DOHH2 (cell line): ENCODE data around the gene SLC1A3.

Experiments used
- H3F3A ChIP-seq: fragments of 200-600 bp; sonication (generic), shearing (Covaris generic); 2 replicates; pipeline ENCODE4 v1.6.0; 2016; ENCODE audit warnings: antibody characterized with exemption, mild to moderate bottlenecking; ENCODE audit not compliant: control insufficient read depth, insufficient read depth
- H3K27ac ChIP-seq: fragments of 200-600 bp; sonication (generic); 2 replicates; pipeline ENCODE4 v1.5.1; 2014; ENCODE audit warnings: low read depth, mild to moderate bottlenecking, low read length, moderate library complexity
- H3K27me3 ChIP-seq: fragments of 200-600 bp; sonication (generic); 2 replicates; pipeline ENCODE4 v1.6.1; 2014; ENCODE audit warnings: mild to moderate bottlenecking, low read length, mixed read lengths; ENCODE audit not compliant: control insufficient read depth
- H3K36me3 ChIP-seq: fragments of 200-600 bp; sonication (generic); 2 replicates; pipeline ENCODE4 v1.6.1; 2014; ENCODE audit warnings: mild to moderate bottlenecking, low read length, moderate library complexity, mixed read lengths; ENCODE audit not compliant: control insufficient read depth
- H3K4me1 ChIP-seq: fragments of 200-600 bp; sonication (generic); 2 replicates; pipeline ENCODE4 v1.6.1; 2014; ENCODE audit warnings: mild to moderate bottlenecking, low read length, mixed read lengths; ENCODE audit not compliant: control insufficient read depth
- H3K4me2 ChIP-seq: fragments of 200-600 bp; sonication (generic); 2 replicates; pipeline ENCODE4 v1.6.0; 2014; ENCODE audit warnings: mild to moderate bottlenecking, low read length, moderate library complexity
- H3K4me3 ChIP-seq: fragments of 200-600 bp; sonication (generic); 2 replicates; pipeline ENCODE4 v1.5.1; 2014; ENCODE audit warnings: mild to moderate bottlenecking, low read length, mixed read lengths
- H3K79me2 ChIP-seq: fragments of 200-600 bp; sonication (generic); 2 replicates; pipeline ENCODE4 v1.6.1; 2014; ENCODE audit warnings: mild to moderate bottlenecking, low read length, mixed read lengths; ENCODE audit not compliant: control insufficient read depth
- H3K9me2 ChIP-seq: fragments of 200-600 bp; sonication (generic); replicated peaks from 2 replicates; pipeline ENCODE4 v1.6.1; 2014; ENCODE audit warnings: mild to moderate bottlenecking, low read length, mixed read lengths; ENCODE audit not compliant: control insufficient read depth
- H3K9me3 ChIP-seq: fragments of 200-600 bp; sonication (generic); 2 replicates; pipeline ENCODE4 v1.6.1; 2014; ENCODE audit warnings: antibody characterized with exemption, low read length, mixed read lengths; ENCODE audit not compliant: control insufficient read depth, insufficient read depth
- H4K20me1 ChIP-seq: fragments of 200-600 bp; sonication (generic); 2 replicates; pipeline ENCODE4 v1.6.0; 2014; ENCODE audit warnings: low read depth, mild to moderate bottlenecking, antibody characterized with exemption, low read length, moderate library complexity; ENCODE audit not compliant: control insufficient read depth, insufficient read depth
- CTCF ChIP-seq: fragments of 200-600 bp; sonication (generic); IDR thresholded peaks from one replicate; pipeline ENCODE4 v1.5.1; 2014; ENCODE audit warnings: antibody characterized with exemption, mild to moderate bottlenecking, low read depth, low read length; ENCODE audit not compliant: poor library complexity, severe bottlenecking
- EZH2phosphoT487 ChIP-seq: fragments of 200-600 bp; sonication (generic); IDR thresholded peaks from 2 replicates; pipeline ENCODE4 v1.6.1; 2017; ENCODE audit warnings: borderline replicate concordance, mild to moderate bottlenecking, antibody characterized with exemption, low read length, moderate library complexity, mixed read lengths

Gene SLC1A3

GRCh38 chr5:36637101-36637500, 30.7 kb downstream of the SLC1A3 start:
- H3K4me1 ChIP-seq: no peaks in the 10 kb centered on the region
- no peak for TF ChIP-seq CTCF
- TF ChIP-seq EZH2phosphoT487: no peak
- H3K27ac ChIP-seq: no peak overlapping the region
- H4K20me1 ChIP-seq: no peaks in the 10 kb centered on the region
- no peaks in the 10 kb centered on the region for H3K27me3 ChIP-seq
- no peaks in the 10 kb centered on the region for H3K36me3 ChIP-seq
- H3K4me2 ChIP-seq: no peak overlapping the region
- no peaks in the 10 kb centered on the region for H3K9me2 ChIP-seq
- H3K79me2 ChIP-seq: no peaks in the 10 kb centered on the region
- no peaks in the 10 kb centered on the region for H3F3A ChIP-seq
- no peaks in the 10 kb centered on the region for H3K9me3 ChIP-seq
- no peak overlapping the region for H3K4me3 ChIP-seq

- Histone ChIP-seq H3K36me3 (no peaks in the 10 kb centered on the region), H4K20me1 (no peaks in the 10 kb centered on the region), H3F3A (no peaks in the 10 kb centered on the region), H3K4me2 (no peak overlapping the region), H3K27me3 (no peaks in the 10 kb centered on the region), H3K27ac (no peak overlapping the region), H3K4me1 (no peaks in the 10 kb centered on the region), H3K9me2 (no peaks in the 10 kb centered on the region), H3K79me2 (no peaks in the 10 kb centered on the region), H3K9me3 (no peaks in the 10 kb centered on the region), H3K4me3 (no peak overlapping the region)
- no peak for TF ChIP-seq CTCF
- no peak for TF ChIP-seq EZH2phosphoT487
These were observed 31.1 kb downstream of the SLC1A3 start for GRCh38 chr5:36637516-36637915.

DNA sequence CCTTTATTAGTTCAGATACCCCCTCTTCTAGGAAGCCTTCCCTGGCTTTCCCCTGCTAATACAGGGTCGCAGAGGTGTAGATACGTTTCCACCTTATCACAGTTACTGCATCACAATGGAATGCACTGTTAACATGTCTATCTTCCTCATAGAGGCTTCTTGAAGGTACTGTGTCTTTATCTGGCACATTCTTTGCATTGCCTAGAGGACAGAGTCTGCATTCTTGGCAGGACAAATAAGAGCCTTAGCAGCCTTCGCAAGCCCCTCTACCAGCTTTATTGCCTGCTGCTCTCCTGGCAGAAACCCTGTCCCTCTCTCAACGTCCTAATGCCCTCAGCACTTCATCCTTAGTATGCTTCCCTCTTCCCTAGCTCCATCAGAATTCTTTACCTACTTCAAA, 31.6 kb downstream of the SLC1A3 start:
- Histone ChIP-seq H3F3A (no peaks in the 10 kb centered on the region), H3K9me3 (no peaks in the 10 kb centered on the region), H3K27ac (no peak overlapping the region), H3K9me2 (no peaks in the 10 kb centered on the region), H4K20me1 (no peaks in the 10 kb centered on the region), H3K4me2 (no peak overlapping the region), H3K36me3 (no peaks in the 10 kb centered on the region), H3K4me1 (no peaks in the 10 kb centered on the region), H3K4me3 (no peak overlapping the region), H3K27me3 (no peaks in the 10 kb centered on the region), H3K79me2 (no peaks in the 10 kb centered on the region)
- TF ChIP-seq EZH2phosphoT487 (no peak), CTCF (no peak)

DNA sequence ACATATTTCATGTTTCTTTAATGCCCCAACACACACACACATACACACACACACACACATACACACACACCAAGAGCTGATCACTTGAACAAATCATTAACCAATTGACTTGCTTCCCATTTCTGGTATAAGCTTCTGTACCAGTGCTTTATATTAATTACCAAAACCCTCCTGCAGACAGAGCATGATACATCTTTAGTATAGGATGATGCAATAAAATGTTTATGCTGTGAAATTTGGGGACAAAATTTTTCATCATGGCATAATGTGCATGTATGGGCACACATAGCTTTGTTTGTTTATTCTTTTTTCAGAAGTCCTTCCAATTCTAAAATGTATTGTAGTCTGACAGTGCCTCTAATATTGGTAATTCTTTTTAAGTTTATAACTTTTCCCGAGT, 34.5 kb downstream of the SLC1A3 start:
- no peaks in the 10 kb centered on the region for H3K9me3 ChIP-seq
- H3K4me2 ChIP-seq: no peak overlapping the region
- H3K4me1 ChIP-seq: no peaks in the 10 kb centered on the region
- no peak for TF ChIP-seq EZH2phosphoT487
- TF ChIP-seq CTCF: no peak
- no peak overlapping the region for H3K4me3 ChIP-seq
- no peaks in the 10 kb centered on the region for H3K9me2 ChIP-seq
- H3F3A ChIP-seq: no peaks in the 10 kb centered on the region
- no peaks in the 10 kb centered on the region for H3K79me2 ChIP-seq
- no peaks in the 10 kb centered on the region for H4K20me1 ChIP-seq
- H3K27me3 ChIP-seq: no peaks in the 10 kb centered on the region
- H3K36me3 ChIP-seq: no peaks in the 10 kb centered on the region
- H3K27ac ChIP-seq: no peak overlapping the region
